Activated CD8-positive, alpha-beta memory T cell treated with anti-CD3 and anti-CD28 coated beads for 1 hour (primary cell): ENCODE measurements around the gene SEC31A.

Source experiments
- DNase-seq, 2 donors: peaks; one replicate each; pipeline ENCODE4 v3.0.0-alpha.2; 2020; ENCODE audit warnings: low read depth in 1 of 2; ENCODE audit errors: extremely low read depth in 1 of 2

Gene SEC31A

GRCh38 chr4:82797040-82797404 lies 93.9 kb downstream of the SEC31A start:
- no peak for DNase-seq

- DNase-seq = no peak
Observed at GRCh38 chr4:82792912-82793649, 97.9 kb downstream of the SEC31A start.

GRCh38 chr4:82791179-82791578 lies 99.8 kb downstream of the SEC31A start:
- DNase-seq = no peak

- no peak for DNase-seq
Observed at GRCh38 chr4:82790060-82790660, 100.8 kb downstream of the SEC31A start.

- no peak for DNase-seq
Observed at GRCh38 chr4:82789025-82789776, 101.8 kb downstream of the SEC31A start.

GRCh38 chr4:82787342-82787741 lies 103.6 kb downstream of the SEC31A start:
- no peak for DNase-seq

GRCh38 chr4:82786828-82787227 lies 104.1 kb downstream of the SEC31A start:
- DNase-seq = no peak

- DNase-seq = no peak
Observed at GRCh38 chr4:82785611-82786400, 105.1 kb downstream of the SEC31A start.

- DNase-seq = no peak
Observed at GRCh38 chr4:82784681-82785610, 106.0 kb downstream of the SEC31A start.

- DNase-seq = no peak
Observed at GRCh38 chr4:82782626-82783345, 108.2 kb downstream of the SEC31A start.

GRCh38 chr4:82780752-82781231 lies 110.2 kb downstream of the SEC31A start:
- DNase-seq = no peak

- DNase-seq = no peak
Observed at GRCh38 chr4:82780170-82780751, 110.7 kb downstream of the SEC31A start.

GRCh38 chr4:82779032-82779431 lies 111.9 kb downstream of the SEC31A start:
- no peak for DNase-seq

- DNase-seq = no peak
Observed at GRCh38 chr4:82777857-82778525, 113.0 kb downstream of the SEC31A start.

- DNase-seq = no peak
Observed at GRCh38 chr4:82776925-82777542, 113.9 kb downstream of the SEC31A start.

GRCh38 chr4:82775243-82775642 lies 115.7 kb downstream of the SEC31A start:
- DNase-seq = no peak

- no peak for DNase-seq
Observed at GRCh38 chr4:82774711-82775171, 116.2 kb downstream of the SEC31A start.

GRCh38 chr4:82773057-82773456 lies 117.9 kb downstream of the SEC31A start:
- no peak for DNase-seq
